Transverse colon (tissue), 4 donors: ENCODE results near the gene SPG21. TPM values are rescaled to one million over a fixed set of nuclear protein-coding genes. Genes with fewer than 3 reads are reported as not detected.

ENCODE experiments used
- DNase-seq: peaks from one replicate; pipeline ENCODE4 v3.0.0-alpha.2; 2019
- H3K27ac ChIP-seq, 4 donors: fragments of 200-600 bp; sonication (generic); 2 replicates each; pipeline ENCODE4 v1.5.1; 2016 to 2018; ENCODE audit warnings: inconsistent platforms in 4 of 4
- H3K27me3 ChIP-seq: fragments of 200-600 bp; sonication (generic); 2 replicates; pipeline ENCODE4 v1.5.1; 2017; ENCODE audit warnings: inconsistent platforms
- H3K36me3 ChIP-seq, 4 donors: fragments of 200-600 bp; sonication (generic); 2 replicates each; pipeline ENCODE4 v1.5.1; 2017 to 2019; ENCODE audit warnings: inconsistent platforms in 4 of 4
- H3K4me1 ChIP-seq, 4 donors: fragments of 200-600 bp; sonication (generic); 2 replicates each; pipeline ENCODE4 v1.5.1; 2017 to 2020; ENCODE audit warnings: inconsistent platforms in 4 of 4
- H3K4me3 ChIP-seq, 4 donors: fragments of 200-600 bp; sonication (generic); 1 replicate in 1 of 4; 2 replicates in 3 of 4; pipeline versions ENCODE4 v1.5.1 to v1.6.1; 2017 to 2019; ENCODE audit warnings: inconsistent platforms in 4 of 4
- H3K9me3 ChIP-seq, 2 donors: fragments of 200-600 bp; sonication (generic); 2 replicates each; pipeline ENCODE4 v1.5.1; 2017 to 2019; ENCODE audit warnings: inconsistent platforms in 2 of 2
- CTCF ChIP-seq, 5 experiments: fragments of 200-600 bp in 3 of 5; fragments of 450-650 bp in 2 of 5; sonication (generic) in 3 of 5; IDR thresholded peaks; 1 replicate in 2 of 5; 2 replicates in 3 of 5; pipeline ENCODE4 v1.5.1; 2016 to 2017; ENCODE audit warnings: antibody characterized with exemption in 5 of 5, inconsistent platforms in 3 of 5, mild to moderate bottlenecking in 2 of 5, moderate library complexity in 1 of 5
- EP300 ChIP-seq: sonication (generic); formaldehyde crosslinking; IDR thresholded peaks from one replicate; pipeline ENCODE4 v1.6.1; 2017; ENCODE audit warnings: antibody characterized with exemption, low read depth
- POLR2A ChIP-seq: fragments of 450-650 bp; IDR thresholded peaks from one replicate; pipeline ENCODE4 v1.6.1; 2016; ENCODE audit warnings: antibody characterized with exemption, mild to moderate bottlenecking, moderate library complexity
- POLR2AphosphoS5 ChIP-seq, 3 donors: sonication (generic); formaldehyde crosslinking; IDR thresholded peaks; one replicate each; pipeline ENCODE4 v1.6.1; 2016; ENCODE audit warnings: antibody characterized with exemption in 3 of 3
- whole genome bisulfite sequencing, 2 donors: methylation state at CpG; one replicate each; pipeline ENCODE4 v1.1.5; 2018; ENCODE audit warnings: low coverage in 1 of 2; 5-methylcytosine and 5-hydroxymethylcytosine counted together
- in situ Hi-C, 4 donors: fragments of 200-750 bp; cut with MboI; loops; one replicate each; pipeline versions ENCODE4 v1.15.0 to v1.15.1; 2017; ENCODE audit warnings: low sequenced_read_pairs in 3 of 4, low pct_ligation_motif_present in 1 of 4, low pct_unique_long_range_greater_than_20kb in 1 of 4
- intact Hi-C: fragments of 100-400 bp; cut with DNase I; formaldehyde crosslinking; loops from one replicate; pipeline ENCODE4 v1.15.1; 2023; ENCODE audit warnings: low total_unique reads
- total RNA-seq, 4 donors: library from RNA; depleted of rRNA; stranded (reverse); fragments of >200 nt; gene quantifications; one replicate each; pipeline ENCODE4 v1.1.0, GENCODE V29; 2016

SPG21 gene
- total RNA-seq, 4 donors from 2014 or later: 27.7 to 67.2 (median 53.0) TPM

- Histone ChIP-seq H3K4me3 (no peak overlapping the region), H3K4me1 (no peaks in the 10 kb centered on the region), H3K27ac (no peak overlapping the region), H3K27me3 (no peaks in the 10 kb centered on the region), H3K9me3 (no peaks in the 10 kb centered on the region), H3K36me3 (peaks cover 0 to 76% (median 22%) of the 10 kb centered on the region in 4 donors)
- WGBS, 2 donors: 89 to 97% methylated on average over 5 of the region's 5 CpGs
- in situ Hi-C loops: no loop called here
- TF ChIP-seq POLR2A (no peak), CTCF (IDR thresholded peaks at IDR 0.05) (no peak), POLR2AphosphoS5 (IDR thresholded peaks at IDR 0.05) (no peak), EP300 (no peak)
- intact Hi-C loops: no loop called here
- no peak for DNase-seq
Measured at GRCh38 chr15:64975390-64975789, 14.3 kb downstream of the SPG21 start.

GRCh38 chr15:64970698-64971097 lies 19.0 kb downstream of the SPG21 start:
- Histone ChIP-seq H3K4me3 (no peak overlapping the region), H3K27me3 (no peaks in the 10 kb centered on the region), H3K27ac (no peak overlapping the region), H3K36me3 (peaks cover 0 to 63% (median 21%) of the 10 kb centered on the region in 4 donors), H3K4me1 (no peaks in the 10 kb centered on the region), H3K9me3 (no peaks in the 10 kb centered on the region)
- no peak for DNase-seq
- TF ChIP-seq EP300 (no peak), POLR2A (no peak), CTCF (IDR thresholded peaks at IDR 0.05) (no peak), POLR2AphosphoS5 (IDR thresholded peaks at IDR 0.05) (no peak)
- in situ Hi-C loops: no loop called here
- 93 to 95% methylated on average over 4 to 7 of the region's 7 CpGs for WGBS, 2 donors
- intact Hi-C loops: no loop called here

GRCh38 chr15:64969401-64969800 lies 20.3 kb downstream of the SPG21 start:
- in situ Hi-C loops: no loop called here
- Histone ChIP-seq H3K9me3 (no peaks in the 10 kb centered on the region), H3K27me3 (no peaks in the 10 kb centered on the region), H3K36me3 (peaks cover 0 to 66% (median 23%) of the 10 kb centered on the region in 4 donors), H3K4me3 (no peak overlapping the region), H3K4me1 (no peaks in the 10 kb centered on the region), H3K27ac (no peak overlapping the region)
- DNase-seq: no peak
- 87 to 100% methylated on average over 1 of the region's 1 CpG for WGBS, 2 donors
- TF ChIP-seq EP300: no peak
- TF ChIP-seq POLR2A: no peak
- no peak for TF ChIP-seq POLR2AphosphoS5 (IDR thresholded peaks at IDR 0.05)
- no peak for TF ChIP-seq CTCF (IDR thresholded peaks at IDR 0.05)
- intact Hi-C loops: no loop called here

- H3K27me3 ChIP-seq: no peaks in the 10 kb centered on the region
- no peak for DNase-seq
- 92 to 96% methylated on average over 2 to 5 of the region's 5 CpGs for WGBS, 2 donors
- in situ Hi-C loops: no loop called here
- peaks cover 0 to 74% (median 31%) of the 10 kb centered on the region in 4 donors for H3K36me3 ChIP-seq
- no peaks in the 10 kb centered on the region for H3K9me3 ChIP-seq
- intact Hi-C loops: no loop called here
- no peak overlapping the region for H3K27ac ChIP-seq
- TF ChIP-seq POLR2AphosphoS5 (IDR thresholded peaks at IDR 0.05) (no peak), POLR2A (no peak), CTCF (IDR thresholded peaks at IDR 0.05) (no peak), EP300 (no peak)
- H3K4me3 ChIP-seq: no peak overlapping the region
- no peaks in the 10 kb centered on the region for H3K4me1 ChIP-seq
Measured at GRCh38 chr15:64961013-64961412, 28.7 kb downstream of the SPG21 start.
